ENCODE results near the gene DMPK.
"Not testable (repeated sequence)": the region's sequence is repeated elsewhere in the genome, so short reads cannot be mapped to it uniquely, and the experiment has no call there.

DMPK gene

DNA sequence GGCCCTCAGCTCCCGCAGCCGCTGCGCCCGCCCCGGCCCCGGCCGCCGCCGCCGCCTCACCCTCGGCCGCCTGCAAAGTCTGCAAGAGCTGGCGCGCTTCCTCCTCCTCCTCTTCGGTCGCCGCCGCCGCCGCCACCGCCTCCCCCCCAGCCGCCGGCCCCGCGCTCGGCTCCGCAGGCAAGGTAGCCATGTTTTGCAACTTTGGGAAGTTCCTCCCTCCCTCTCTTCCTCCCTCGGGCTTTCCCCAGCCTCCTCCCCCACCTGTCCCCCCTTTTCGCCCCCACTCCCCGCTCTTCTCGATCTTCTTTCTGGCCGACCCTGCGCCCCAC lies 13.7 kb downstream of the DMPK start:
- no peak for DNase-seq (ENCODE audit: low read depth)

DNA sequence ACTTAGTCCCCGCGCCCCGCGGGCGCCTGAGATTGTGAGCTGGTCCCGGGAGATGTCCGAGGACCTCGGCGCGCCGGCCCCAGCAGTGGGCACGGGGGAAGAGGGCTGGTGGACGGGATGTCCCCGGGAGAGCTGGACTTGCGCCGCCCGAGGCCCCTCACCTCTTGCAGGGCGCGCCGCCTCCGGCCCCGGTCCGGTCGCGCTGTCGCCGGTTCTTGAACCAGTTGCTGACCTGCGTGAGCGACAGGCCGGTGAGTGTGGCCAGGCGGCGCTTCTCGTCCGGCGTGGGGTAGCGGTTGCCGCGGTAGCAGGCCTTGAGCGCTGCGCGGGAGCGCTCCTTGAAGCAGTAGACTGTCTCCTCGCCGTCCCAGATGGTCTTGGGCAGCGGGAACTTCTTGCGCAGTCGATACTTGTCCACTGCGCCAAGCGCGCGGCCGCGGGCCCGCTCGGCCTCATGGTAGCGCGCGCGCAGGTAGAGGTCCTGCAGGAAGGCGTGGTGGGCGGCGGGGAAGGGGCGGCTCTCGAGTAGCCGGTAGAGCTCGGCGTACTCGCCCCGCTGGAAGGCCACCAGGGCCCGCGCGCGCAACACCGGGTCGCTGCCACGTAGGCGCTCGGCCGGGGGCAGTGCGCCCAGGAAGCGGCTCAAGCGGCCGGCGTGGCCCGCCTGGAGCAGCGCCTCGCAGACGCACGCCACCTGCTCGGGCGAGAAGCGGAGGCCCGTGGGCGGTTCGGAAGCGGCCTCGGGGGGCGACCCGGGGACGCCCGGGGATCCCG lies 14.2 kb downstream of the DMPK start:
- DNase-seq (ENCODE audit: low read depth) = peak; percentile 11

DNA sequence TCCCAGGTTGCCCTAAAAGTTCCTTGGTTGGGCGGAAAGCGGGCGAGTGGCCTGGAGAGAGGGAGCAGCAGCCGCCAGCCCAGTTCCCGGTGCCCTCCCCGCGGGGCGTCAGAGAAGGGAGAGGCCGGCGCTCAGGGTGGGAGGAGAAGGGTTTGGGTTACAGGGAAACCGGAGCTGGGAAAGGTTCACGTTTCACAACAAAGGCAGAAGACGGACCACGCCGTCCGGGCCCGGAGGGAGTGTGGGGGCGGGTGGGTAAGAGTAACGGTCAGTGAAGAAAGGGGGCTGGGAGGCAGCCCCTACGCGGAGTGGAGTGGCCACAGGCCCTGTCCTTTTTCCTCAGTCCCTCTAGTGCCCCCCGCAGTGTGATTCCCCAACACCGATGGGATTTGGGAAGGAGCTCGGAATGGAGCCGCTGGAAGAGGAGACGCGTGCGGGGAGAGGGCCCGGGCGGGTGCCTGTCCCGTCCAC lies 14.8 kb downstream of the DMPK start:
- DNase-seq (ENCODE audit: low read depth) = no peak

DNA sequence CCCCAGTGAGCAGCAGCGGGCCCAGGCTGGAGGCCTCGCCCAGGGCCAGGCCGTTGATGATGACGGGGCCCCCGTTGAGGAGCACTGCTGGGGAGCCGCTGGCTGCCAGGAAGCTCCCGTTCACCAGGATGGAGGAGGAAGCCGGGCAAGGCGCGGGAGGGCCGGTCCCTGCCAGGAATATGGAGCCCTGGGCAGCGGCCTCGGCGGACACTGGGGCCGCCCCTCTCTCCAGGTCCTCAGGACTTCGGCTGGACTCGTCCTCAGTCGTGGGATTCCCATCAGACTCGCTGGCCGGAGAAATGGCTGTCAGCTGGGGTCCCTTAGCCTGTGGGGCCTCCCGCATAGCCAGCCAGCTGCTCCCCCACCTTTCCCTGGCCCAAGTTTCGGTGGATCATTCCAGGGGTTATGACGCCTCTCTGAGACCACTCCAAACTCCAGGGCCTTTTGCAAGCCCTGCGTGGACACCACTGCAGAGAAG lies 15.4 kb downstream of the DMPK start:
- DNase-seq (ENCODE audit: low read depth) = no peak

DNA sequence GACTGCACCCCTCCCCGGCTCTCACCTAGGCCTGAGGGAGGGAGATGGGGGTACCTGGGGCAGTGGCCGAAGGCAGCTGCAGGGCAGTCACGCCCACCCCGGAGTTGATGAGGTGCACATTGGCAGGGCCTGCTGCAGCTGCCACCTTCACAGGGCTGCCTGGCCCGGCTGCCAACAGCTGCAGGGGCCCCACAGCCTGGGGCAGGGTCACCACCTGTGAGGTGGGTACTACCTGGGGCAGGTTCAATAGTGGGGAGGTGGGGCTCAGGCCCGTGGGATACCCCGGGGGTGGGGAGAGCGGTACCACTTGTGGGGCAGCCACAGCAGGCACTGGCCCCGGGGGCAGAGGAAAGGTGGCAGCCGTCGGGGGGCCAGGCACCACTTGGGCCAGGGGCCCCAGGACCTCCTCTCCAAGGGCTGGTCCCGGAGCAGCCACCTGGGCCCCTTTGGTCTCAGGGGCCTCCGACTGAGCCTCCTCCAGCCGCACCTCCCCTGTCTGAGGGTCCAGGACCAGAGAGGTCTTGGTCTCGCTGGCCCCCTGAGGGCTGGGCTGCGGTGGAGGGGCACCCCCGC lies 15.9 kb downstream of the DMPK start:
- no peak for DNase-seq (ENCODE audit: low read depth)

DNA sequence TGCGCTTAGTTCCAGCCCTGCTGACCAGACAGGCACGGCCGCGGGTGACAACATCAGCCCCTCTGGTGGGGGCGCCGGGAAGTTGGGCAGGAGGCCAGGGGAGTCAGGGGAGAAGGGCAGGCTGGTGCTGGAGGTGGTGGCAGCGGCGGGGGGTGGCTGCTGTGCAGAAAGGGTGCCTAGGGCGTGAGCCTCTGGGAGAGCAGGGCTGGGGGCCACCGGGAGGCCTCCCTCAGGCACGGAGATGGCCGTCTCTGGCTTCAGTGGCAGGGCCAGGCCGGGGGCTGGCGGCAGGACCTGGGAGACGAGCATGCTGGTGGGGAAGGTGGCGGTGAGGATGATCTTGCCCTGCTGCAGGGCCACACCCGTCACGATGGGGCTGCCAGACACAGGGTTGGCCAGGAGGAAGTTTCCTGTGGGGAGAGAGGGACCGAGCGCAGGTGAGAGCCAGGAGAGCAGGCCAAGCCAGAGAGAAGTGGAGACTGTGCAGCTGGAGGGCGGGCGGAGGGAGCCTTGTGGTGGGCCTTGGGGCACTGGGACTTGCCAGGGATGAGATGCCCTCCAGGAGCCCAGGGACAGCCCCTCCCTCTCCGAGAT lies 16.5 kb downstream of the DMPK start:
- DNase-seq (ENCODE audit: low read depth) = no peak

DNA sequence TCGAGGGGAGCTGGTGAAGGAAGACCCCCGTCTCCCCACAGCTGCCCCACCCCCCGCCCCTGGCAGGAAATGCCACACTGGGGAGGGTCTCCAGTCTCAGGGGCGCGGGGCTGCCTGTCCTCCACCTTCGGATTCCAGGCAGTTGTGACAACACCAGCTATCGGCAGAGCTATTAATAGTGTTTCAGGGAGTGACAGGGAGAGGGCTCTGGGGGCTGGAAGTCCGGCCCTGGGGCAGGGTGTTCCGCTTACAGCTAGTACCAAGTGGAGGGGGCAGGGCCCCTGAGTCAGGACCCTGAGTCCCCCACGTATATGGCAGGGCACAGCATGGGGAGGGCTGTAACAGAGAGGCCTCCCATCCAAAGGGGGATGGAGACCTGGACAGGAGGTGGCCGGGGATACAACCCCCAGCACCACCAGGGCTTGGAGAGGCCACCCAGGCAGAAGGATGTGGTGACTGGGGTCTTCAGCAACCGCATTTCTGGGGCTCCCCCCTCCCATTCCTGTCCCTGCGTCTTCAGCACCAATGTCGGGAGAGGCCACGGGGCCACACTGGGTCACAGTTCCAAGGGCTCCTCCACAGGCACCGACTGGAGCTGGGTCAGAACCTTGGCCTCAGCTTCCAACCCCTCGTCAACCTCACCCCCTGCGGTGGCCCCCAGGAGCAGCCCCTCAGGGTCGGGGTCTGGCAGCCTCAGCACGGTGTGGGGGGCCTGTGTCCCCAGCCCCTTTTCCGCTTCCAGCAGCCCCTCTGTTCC lies 17.2 kb downstream of the DMPK start:
- no peak for DNase-seq (ENCODE audit: low read depth)

DNA sequence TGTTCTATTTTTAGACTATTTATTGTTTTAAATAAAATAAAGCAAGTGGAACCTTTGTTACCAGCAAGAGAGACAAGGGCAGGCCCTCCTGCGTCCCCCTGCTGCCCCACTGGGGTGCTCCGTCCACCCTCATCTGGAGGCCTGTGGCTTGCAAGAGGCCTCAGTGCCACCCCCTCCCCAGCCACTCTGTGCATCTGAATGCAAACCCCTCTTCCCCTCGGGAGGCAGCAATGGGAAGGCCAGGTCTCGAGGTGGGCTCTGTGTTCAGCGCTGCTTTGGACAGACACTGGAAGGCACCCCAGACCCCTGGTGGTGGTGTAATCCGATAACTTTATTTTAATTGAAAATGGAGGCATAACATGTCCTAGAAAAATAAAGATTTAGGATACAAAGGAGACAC lies 17.8 kb downstream of the DMPK start:
- no peak for DNase-seq (ENCODE audit: low read depth)

DNA sequence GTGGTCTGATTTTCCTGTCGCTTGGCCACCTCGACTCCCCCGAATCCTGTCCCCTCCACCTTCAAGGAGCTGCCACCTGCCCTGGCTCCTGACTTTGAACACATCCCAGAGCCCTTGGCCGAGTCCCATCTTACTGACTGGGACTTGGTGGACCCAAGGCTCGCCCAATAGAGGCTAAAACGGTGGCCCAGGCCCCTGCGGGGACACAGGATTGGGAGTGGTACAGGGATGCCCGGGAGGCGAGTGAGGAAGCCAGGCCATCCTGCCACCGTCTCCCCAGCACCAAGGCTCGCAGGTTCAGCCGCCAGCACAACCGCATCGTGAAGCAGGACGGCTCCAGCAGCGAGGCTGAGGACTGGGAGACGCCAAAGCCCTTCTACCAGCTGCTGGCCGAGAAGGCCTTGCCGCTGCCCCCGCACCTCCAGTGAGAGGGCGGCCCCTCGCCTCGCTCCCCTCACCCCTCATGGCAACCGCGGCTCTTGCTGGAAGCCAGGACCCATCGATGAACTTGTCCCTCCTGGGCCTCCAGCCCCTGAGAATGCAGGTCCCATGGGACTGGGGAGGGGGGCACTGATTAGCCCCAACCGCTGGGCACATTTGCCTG lies 18.5 kb downstream of the DMPK start:
- no peak for DNase-seq (ENCODE audit: low read depth)

DNA sequence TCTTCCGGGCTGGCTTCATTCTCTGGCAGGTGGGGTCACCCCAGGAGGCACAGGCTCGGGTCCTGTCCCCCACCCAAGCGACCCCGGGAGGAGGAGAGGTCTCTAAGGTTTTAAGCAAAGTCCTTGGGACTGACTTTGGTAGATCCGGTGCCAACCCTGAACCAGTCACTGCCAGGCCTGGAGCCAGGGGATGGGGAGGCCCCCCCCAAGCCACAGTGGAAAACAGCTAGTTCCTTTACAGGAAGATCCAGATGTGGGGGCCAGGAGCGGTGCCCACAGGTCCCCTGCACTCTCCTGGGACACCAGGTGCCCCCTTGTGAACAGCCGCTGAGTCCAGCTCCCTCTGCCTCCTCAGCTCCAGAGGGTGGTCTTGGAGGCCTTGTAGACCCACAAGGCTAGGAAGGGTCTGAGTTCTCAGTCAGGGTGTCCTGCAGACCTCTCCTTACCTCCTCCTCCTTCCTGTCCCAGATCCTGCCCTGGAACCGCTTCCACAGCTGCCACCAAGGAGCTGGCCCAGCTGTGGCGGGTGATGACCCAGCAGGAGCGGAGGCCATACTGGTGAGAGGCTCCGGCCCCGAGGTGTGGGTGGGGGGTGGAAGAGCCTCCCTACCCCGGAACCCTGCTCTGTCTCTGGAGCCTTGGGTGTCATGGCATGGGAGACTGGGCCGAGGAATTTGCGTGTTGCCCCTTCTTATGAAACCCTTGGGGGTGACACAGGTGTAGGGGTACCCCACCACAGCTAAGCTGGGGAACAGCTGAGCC lies 19.2 kb downstream of the DMPK start:
- DNase-seq (ENCODE audit: low read depth) = no peak

DNA sequence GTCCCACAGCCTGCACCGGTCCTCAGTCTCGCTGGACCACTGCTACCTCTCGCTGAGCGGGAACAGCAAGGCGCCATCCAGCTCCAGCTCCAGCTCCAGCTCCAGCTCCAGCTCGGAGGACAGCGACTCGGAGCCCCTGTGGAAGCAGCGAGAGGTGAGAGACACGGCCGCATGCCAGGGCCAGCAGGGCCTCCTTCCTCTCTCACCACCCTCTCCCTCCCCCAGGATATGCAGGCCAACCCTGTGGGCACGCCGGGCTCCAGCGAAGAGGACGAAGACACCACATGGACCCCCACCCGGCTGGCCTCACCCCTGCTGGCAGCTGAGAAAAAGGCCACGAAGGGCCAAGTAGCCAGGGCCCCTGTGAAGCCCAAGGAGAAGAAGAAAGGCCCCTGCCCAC lies 20.6 kb downstream of the DMPK start:
- DNase-seq (ENCODE audit: low read depth) = no peak

DNA sequence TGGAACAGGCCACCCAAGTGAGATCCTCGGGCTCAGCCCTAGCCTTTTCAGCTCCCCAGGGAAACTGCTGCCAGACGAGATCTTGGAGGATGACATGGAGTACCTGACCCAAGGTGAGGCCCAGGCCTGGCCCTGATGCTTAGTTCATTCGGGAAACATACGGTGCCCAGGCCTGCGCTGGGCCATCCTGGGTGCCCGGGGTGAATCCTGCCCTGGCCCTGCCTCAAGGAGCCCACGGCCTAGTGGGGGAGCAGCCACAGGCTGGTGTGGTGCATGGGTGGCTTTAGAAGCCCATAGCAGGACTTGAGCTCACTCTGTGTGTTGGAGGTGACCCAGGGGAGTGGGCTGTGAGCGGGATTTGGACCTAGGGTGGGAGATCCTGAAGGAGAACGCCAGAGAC lies 23.4 kb downstream of the DMPK start:
- DNase-seq (ENCODE audit: low read depth) = no peak

DNA sequence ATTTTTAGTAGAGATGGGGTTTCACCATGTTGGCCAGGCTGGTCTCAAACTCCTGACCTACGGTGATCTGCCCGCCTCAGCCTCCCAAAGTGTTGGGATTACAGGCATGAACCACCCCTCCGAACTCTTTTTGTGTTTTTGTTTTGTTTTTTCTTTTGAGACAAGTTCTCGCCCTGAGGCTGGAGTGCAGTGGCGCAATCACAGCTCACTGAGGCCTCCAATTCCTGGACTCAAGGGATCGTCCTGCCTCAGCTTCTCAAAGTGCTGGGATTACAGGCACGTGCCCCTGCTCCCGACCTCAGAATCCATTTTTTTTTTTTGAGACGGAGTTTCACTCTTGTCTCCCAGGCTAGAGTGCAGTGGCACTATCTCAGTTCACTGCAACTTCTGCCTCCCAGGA lies 24.6 kb downstream of the DMPK start:
- no peak for DNase-seq (ENCODE audit: low read depth)

DNA sequence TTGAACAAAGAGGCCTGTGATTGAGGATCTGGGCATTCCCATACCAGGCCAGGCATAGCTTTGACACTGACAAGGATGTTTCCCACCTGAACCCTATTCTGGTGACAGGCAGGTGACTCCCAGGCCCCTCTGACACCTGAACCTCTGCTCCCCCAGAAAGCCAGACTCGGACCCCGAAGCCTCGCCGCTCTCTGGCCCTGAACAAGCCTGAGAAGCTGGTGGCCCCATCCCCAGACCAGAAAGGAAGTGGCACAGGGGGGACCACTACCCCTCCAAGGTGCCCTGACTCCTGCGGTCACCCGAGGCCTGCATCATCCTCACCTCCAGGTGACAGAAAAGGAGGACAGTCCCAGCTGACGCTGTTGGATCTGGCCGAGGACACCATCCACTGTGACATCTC lies 28.0 kb downstream of the DMPK start:
- DNase-seq (ENCODE audit: low read depth) = no peak

DNA sequence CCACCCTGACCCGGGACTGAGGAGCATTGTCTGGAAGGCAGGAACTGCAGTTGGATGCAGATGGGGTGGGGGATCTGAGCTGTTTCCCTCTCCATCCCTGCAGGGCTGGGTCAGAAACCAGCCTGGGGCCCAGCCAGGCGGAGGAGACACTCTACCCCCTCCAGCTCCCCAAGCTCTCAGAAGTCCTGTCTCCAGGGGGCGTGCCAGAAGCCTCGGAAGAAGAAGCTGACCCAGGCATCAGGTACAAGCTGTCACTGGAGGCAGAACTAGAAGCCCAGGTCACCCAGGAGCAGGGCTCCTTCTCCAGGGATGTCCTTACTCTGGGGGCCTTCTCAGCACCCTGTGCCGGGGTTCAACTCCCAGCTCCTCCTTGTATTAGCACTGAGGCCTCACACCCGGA lies 28.7 kb downstream of the DMPK start:
- DNase-seq (ENCODE audit: low read depth) = no peak

DNA sequence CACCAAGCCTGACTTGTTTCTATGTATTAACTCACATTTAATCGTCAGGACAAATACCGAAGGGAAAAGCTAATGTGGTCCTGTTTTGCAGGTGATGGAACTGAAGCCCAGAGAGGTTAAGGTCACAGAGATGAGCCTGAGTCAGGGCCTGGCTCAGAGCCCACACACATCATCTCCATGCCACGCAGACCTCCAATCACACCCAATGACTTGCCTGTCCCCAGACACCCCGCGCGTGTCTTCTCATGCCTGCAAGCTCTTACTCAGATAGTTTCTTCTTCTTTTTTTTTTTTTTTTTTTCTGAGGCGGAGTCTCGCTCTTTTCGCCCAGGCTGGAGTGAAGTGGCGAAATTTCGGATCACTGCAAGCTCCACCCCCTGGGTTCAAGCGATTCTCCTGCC lies 29.7 kb downstream of the DMPK start:
- no peak for DNase-seq (ENCODE audit: low read depth)

DNA sequence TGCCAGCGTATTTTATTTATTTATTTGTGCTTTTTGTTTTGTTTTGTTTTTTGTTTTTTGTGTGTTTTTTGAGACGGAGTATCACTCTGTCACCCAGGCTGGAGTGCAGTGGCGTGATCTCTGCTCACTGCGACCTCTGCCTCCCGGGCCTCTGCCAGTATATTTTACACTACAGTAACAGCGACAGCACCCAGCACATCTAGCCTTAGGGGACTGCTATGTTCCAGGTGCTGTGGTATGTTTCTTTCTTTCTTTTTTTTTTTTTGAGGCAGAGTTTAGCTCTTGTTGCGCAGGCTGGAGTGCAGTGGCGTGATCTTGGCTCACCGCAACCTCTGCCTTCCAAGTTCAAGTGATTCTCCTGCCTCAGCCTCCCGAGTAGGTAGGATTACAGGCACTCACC lies 30.8 kb downstream of the DMPK start:
- not testable (repeated sequence) for DNase-seq (ENCODE audit: low read depth)

DNA sequence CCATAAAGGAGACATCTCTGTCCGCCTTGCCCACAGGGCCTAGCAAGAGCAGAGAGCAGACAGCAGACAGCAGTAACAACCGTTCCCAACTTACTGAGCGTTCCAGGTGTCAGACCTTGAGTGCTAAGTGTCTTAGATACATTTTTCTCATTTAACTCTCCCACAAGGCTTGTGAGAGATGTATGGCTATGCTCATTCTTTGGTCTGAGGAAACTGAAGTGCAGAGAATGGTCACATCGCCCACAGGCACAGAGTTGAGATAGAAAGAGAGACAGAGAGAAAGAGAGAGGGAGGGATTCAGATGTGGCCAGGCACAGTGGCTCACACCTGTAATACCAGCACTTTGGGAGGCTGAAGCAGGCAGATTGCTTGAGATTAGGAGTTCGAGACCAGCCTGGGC lies 34.8 kb downstream of the DMPK start:
- DNase-seq (ENCODE audit: low read depth) = no peak

DNA sequence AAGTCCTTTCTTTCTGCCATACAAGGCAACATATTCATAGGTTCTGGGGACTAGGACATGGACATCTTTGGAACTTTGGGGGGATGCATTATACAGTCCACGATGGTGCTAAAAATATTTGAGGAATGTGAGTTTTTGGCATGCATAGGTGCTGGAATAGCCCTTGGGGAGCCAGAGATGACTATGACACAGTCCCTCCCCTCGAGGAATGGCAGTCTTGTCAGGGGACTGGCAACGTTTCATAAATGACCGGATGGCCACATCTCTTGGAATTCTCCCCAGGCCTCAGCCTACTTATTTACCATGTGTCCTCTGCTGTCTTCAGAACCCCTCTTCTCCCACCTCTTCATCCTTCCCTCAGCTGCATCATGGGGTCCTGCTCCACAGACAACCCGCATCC lies 35.4 kb downstream of the DMPK start:
- no peak for DNase-seq (ENCODE audit: low read depth)

DNA sequence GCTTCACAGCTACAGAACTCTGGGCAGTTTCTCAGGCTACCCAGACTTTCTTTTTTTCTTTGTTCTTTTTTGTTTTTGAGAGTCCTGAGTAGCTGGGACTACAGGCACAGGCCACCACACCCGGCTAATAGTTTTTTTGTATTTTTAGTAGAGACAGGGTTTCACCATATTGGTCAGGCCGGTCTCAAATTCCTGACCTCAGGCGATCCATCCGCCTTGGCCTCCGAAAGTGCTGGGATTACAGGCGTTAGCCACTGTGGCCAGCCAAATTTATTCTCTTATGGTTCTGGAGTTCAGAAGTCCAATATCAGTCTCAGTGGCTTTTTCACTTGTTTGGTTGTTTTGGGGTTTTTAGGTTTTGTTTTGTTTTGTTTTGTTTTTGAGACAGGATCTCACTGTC lies 36.7 kb downstream of the DMPK start:
- DNase-seq (ENCODE audit: low read depth) = no peak

DNA sequence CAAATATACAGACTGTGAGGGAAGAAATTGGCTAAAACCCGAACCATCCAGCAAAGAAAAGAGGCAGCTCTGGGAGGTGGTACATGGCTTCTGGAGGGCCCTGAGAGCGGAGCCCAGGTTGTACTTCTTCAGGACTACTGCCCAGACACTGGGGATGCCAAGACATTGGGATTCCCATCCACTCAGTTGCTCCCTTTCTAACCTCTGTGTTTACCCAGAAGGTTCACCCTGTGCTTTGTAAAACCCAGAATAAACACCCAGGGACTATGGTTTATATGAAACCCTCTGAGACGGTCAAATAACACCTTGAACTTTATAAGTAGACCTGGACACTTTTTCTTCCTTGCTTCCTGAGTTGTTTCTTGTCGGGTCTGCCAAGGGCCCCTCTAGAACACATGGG lies 39.3 kb downstream of the DMPK start:
- no peak for DNase-seq (ENCODE audit: low read depth)

Data from CMK (cell line).